Progenitor cell of endocrine pancreas (in vitro differentiated cells): ENCODE data around the gene PRDM16. TPM values are rescaled to one million over a fixed set of nuclear protein-coding genes. Genes with fewer than 3 reads are reported as not detected.

Source experiments
- DNase-seq: peaks from one replicate; pipeline ENCODE4 v3.0.0; 2021; ENCODE audit warnings: low spot score; ENCODE audit not compliant: unreplicated experiment
- H3K27ac Mint-ChIP-seq: 2 replicates; pipeline ENCODE4 v1.8.0; 2021; ENCODE audit warnings: mild to moderate bottlenecking, moderate library complexity, mixed read lengths
- H3K27me3 Mint-ChIP-seq: 2 replicates; pipeline ENCODE4 v1.8.0; 2021; ENCODE audit warnings: mixed read lengths
- H3K36me3 Mint-ChIP-seq: 2 replicates; pipeline ENCODE4 v1.8.0; 2022; ENCODE audit warnings: mixed read lengths; ENCODE audit not compliant: insufficient read depth
- H3K4me1 Mint-ChIP-seq: 2 replicates; pipeline ENCODE4 v1.8.0; 2021; ENCODE audit warnings: low read depth, mixed read lengths
- H3K4me3 Mint-ChIP-seq: 2 replicates; pipeline ENCODE4 v1.8.0; 2021; ENCODE audit warnings: low read depth, mild to moderate bottlenecking, moderate library complexity, mixed read lengths
- H3K9me3 Mint-ChIP-seq: 2 replicates; pipeline ENCODE4 v1.8.0; 2021; ENCODE audit warnings: low read depth, mixed read lengths
- CTCF ChIP-seq: fragments of 200-600 bp; sonication (generic); IDR thresholded peaks from one replicate; pipeline ENCODE4 v1.5.0; 2021; ENCODE audit warnings: antibody characterized with exemption, mild to moderate bottlenecking; ENCODE audit not compliant: unreplicated experiment
- total RNA-seq: library from RNA; stranded (reverse); gene quantifications from 2 replicates; pipeline ENCODE4 v1.2.1, GENCODE V29; 2021

PRDM16 gene
- total RNA-seq, 1 donor from 2014 or later = 69.1 TPM

DNA sequence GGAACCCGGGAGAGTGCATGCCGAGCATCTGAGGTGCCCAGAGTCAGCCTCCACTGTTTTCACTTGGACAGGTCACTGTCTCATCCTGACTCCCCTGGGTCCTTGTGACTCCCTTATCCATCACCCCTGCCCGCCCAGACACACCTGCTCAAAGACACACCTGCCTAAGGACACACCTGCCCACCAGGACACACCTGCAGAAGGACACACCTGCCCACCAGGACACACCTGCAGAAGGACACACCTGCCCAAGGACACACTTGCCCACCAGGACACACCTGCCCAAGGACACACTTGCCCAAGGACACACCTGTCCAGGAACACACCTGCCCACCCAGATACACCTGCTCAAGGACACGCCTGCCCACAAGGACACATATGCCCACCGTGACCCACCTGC, 314.7 kb downstream of the PRDM16 start:
- H3K27me3 Mint-ChIP-seq = peaks cover 4% of the 10 kb centered on the region
- no peaks in the 10 kb centered on the region for H3K4me1 Mint-ChIP-seq
- no peak overlapping the region for H3K27ac Mint-ChIP-seq
- peaks cover 11% of the 10 kb centered on the region for H3K36me3 Mint-ChIP-seq
- no peaks in the 10 kb centered on the region for H3K9me3 Mint-ChIP-seq
- no peak for DNase-seq
- H3K4me3 Mint-ChIP-seq = no peak overlapping the region
- TF ChIP-seq CTCF = no peak

DNA sequence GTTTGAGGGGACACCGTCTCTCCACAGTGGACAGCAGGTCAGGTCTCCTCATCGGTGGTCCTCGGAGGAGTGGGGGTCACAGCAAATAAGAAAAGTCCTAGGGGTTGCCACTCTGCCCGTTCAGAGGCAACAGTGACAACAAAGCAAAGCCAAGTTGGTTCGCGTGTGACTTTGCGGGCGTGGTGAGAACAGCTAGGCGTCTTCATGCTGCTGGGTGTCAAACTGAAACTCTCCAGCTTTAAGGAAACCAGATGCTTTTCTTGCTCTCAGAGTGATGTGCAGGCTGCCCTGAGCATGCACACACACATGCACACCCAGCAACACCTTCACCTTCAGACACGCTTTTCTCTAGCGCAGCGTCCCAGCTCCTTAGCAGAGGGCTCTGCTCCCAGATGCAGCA, 315.4 kb downstream of the PRDM16 start:
- peaks cover 4% of the 10 kb centered on the region for H3K27me3 Mint-ChIP-seq
- no peaks in the 10 kb centered on the region for H3K4me1 Mint-ChIP-seq
- no peak overlapping the region for H3K27ac Mint-ChIP-seq
- no peak for DNase-seq
- no peak overlapping the region for H3K4me3 Mint-ChIP-seq
- no peak for TF ChIP-seq CTCF
- H3K9me3 Mint-ChIP-seq = no peaks in the 10 kb centered on the region
- H3K36me3 Mint-ChIP-seq = peaks cover 11% of the 10 kb centered on the region

- DNase-seq = no peak
- Mint-ChIP-seq H3K4me3 (no peak overlapping the region), H3K4me1 (no peaks in the 10 kb centered on the region), H3K9me3 (no peaks in the 10 kb centered on the region), H3K27me3 (peaks cover 9% of the 10 kb centered on the region), H3K36me3 (peaks cover 17% of the 10 kb centered on the region), H3K27ac (no peak overlapping the region)
- TF ChIP-seq CTCF = no peak
Observed at GRCh38 chr1:3386205-3387002, 317.4 kb downstream of the PRDM16 start.

GRCh38 chr1:3387401-3387800, 318.4 kb downstream of the PRDM16 start:
- Mint-ChIP-seq H3K27ac (no peak overlapping the region), H3K27me3 (peaks cover 13% of the 10 kb centered on the region), H3K9me3 (no peaks in the 10 kb centered on the region), H3K4me3 (no peak overlapping the region), H3K36me3 (peaks cover 18% of the 10 kb centered on the region), H3K4me1 (peaks cover 3% of the 10 kb centered on the region)
- no peak for TF ChIP-seq CTCF
- no peak for DNase-seq

DNA sequence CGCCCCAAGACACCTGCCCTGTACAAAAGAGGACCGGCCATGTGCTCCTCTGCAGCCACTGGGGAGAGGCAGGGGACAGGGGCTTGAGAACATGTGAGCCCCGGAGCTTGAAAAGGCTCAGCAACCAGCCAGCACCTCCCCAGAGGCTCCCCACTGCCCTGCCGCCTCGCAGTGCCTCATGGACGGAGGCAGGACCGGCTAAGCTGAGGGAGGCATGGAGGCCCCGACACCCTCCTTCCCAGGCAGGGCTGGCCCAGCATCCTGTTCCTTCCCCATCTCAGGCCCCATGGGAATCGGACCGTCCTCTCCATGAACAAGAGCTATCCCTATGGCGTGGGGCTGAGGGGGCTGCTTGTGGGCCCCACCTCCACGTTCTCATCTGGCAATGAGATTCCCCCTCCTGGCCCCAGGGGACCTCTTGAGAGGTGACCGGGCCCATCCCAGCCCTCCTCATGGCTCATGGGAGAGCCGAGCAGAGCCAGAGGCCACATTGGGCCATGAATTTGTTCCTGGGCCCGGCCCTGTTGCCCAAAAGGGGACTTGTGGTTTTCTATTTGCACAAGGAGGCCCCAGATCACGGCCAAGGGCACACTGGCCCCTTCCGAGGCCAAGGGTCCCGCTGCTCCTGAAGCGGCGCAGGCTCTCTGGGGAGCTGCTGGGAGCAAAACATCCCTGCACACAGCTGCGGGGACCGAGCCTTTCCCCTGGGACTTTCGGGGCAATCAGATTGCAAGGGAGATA, 320.3 kb downstream of the PRDM16 start:
- Mint-ChIP-seq H3K27ac (no peak overlapping the region), H3K4me3 (no peak overlapping the region), H3K27me3 (peaks cover 13% of the 10 kb centered on the region), H3K36me3 (peaks cover 18% of the 10 kb centered on the region), H3K4me1 (peaks cover 14% of the 10 kb centered on the region), H3K9me3 (no peaks in the 10 kb centered on the region)
- no peak for DNase-seq
- TF ChIP-seq CTCF = no peak
